GM12891 (cell line): ENCODE measurements around the gene EPX.

Source experiments
- POLR2A ChIP-seq: IDR thresholded peaks from 2 replicates; pipeline ENCODE4 v1.6.1; 2011; ENCODE audit warnings: low read depth, low read length, control low read depth
- POLR2AphosphoS5 ChIP-seq: IDR thresholded peaks from 2 replicates; pipeline ENCODE4 v1.6.1; 2011; ENCODE audit warnings: low read depth, low read length, control low read depth
- TAF1 ChIP-seq: IDR thresholded peaks from 2 replicates; pipeline ENCODE4 v1.6.1; 2011; ENCODE audit warnings: low read depth, low read length, control low read depth

DNA sequence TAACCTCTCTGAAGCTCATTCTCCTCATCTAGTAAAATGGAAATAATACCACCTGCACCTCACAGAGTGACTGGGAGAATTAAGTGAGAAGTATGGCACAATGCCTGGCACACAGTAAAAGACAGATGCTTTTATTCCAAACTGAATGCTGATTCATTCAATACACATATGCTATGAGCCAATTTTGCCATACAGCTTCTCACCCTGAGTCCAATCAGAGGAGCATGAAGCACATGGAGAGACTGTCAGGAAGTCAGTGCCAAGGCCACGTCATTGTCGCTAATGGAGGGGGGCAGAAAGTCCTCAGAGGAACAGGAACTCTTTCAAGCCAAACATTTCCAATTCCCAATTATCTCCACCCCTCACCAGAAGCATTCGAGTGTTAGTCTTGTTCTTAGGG lies 14.9 kb downstream of the EPX start:
- TF ChIP-seq POLR2AphosphoS5 (no peak), TAF1 (no peak), POLR2A (no peak)
